ENCODE data around the gene MAB21L4.

MAB21L4 gene

GRCh38 chr2:240876475-240877251 lies 19.3 kb downstream of the MAB21L4 start:
- no peak for DNase-seq

- DNase-seq, result no peak
Observed at GRCh38 chr2:240876035-240876474, 19.9 kb downstream of the MAB21L4 start.

GRCh38 chr2:240875228-240876034 lies 20.5 kb downstream of the MAB21L4 start:
- DNase-seq, result no peak

GRCh38 chr2:240874715-240875227 lies 21.2 kb downstream of the MAB21L4 start:
- DNase-seq, result no peak

- no peak for DNase-seq
Observed at GRCh38 chr2:240873805-240874714, 21.9 kb downstream of the MAB21L4 start.

GRCh38 chr2:240873098-240873788 lies 22.7 kb downstream of the MAB21L4 start:
- no peak for DNase-seq

- DNase-seq, result no peak
Observed at GRCh38 chr2:240872317-240873097, 23.4 kb downstream of the MAB21L4 start.

GRCh38 chr2:240871071-240871958 lies 24.6 kb downstream of the MAB21L4 start:
- no peak for DNase-seq

- DNase-seq, result no peak
Observed at GRCh38 chr2:240869956-240870875, 25.7 kb downstream of the MAB21L4 start.

GRCh38 chr2:240869109-240869955 lies 26.6 kb downstream of the MAB21L4 start:
- DNase-seq, result no peak

- no peak for DNase-seq
Observed at GRCh38 chr2:240868286-240869108, 27.5 kb downstream of the MAB21L4 start, which contains the start of gene AGXT. Gene AGXT, plus strand, starts transcription at chr2:240868824. Its CDS starts 42 bp downstream, at chr2:240868866.

GRCh38 chr2:240865391-240865790 lies 30.6 kb downstream of the MAB21L4 start:
- DNase-seq, result no peak

- no peak for DNase-seq
Observed at GRCh38 chr2:240864475-240864874, 31.5 kb downstream of the MAB21L4 start.

GRCh38 chr2:240861547-240861946 lies 34.4 kb downstream of the MAB21L4 start:
- no peak for DNase-seq

- DNase-seq, result no peak
Observed at GRCh38 chr2:240858871-240859270, 37.1 kb downstream of the MAB21L4 start.

GRCh38 chr2:240858321-240858720 lies 37.6 kb downstream of the MAB21L4 start:
- DNase-seq, result no peak
